ENCODE results near the gene NR5A2.

Gene NR5A2

DNA sequence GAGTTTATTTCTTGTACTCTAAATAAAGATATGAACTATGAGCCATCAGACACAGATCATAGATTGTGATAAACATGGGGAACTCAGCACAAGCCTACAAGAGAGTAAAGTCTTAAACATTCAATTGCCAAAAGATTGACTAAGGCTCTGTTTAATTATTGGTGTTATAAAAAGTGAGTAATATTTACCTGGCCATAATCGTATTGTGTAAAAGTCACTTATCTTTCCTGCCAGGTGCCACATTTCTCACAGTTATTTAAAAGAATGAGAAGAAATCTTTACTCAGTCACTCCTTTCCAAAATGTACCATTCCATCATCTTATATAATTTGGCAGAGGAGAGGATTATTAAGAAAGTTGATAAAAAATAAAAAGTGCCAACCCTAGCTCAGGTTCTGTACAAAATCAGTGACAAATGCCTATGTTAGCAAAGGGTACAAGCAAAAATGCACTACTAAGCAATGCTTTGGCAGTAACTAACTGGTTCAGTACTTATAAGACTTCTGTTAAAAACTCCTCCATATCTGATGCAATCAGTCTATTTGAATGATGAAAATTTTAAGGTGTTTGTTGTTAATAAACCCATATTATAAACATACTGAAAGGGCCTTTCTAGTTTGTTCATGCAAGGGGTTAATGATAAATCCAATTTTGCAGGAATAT lies 5.8 kb upstream of the NR5A2 start:
- no peak overlapping the region for H3K9ac ChIP-seq
- H3K9me3 ChIP-seq, result no peaks in the 10 kb centered on the region
- H3K4me1 ChIP-seq, result no peaks in the 10 kb centered on the region
- H3K27me3 ChIP-seq, result no peaks in the 10 kb centered on the region
- no peak overlapping the region for H3K27ac ChIP-seq
- no peaks in the 10 kb centered on the region for H3K36me3 ChIP-seq
- H3K4me3 ChIP-seq, result no peak overlapping the region
- H4K20me1 ChIP-seq, result no peaks in the 10 kb centered on the region
- no peak overlapping the region for H3K4me2 ChIP-seq
- no peak for TF ChIP-seq Cebpa-rat (IDR thresholded peaks at IDR 0.05)

DNA sequence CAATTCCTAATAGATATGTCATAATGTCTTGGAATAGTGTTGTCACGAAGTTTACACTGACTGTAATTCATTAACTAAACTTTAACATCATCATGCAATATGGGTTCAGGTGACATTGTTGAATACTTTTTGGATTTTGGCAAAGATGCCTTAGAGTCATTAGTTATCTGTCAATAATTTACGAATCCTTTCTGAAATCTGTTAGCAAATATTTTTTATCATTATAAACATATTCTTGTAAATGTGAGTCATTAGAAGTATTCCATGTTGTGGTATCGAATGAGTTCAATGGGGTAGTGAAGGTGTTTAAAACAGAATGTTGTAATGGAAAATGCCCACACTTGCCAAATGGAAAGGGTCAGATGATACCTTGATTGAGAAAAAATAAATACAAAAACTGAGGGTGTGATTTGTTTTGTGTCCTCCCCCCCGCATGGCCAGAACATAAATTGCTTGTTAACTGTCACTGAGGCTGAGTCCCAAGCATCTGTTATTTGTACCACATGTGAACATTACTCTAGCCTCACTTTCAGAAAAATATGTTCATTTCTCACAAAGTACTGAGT lies 5.2 kb upstream of the NR5A2 start:
- H3K4me3 ChIP-seq, result no peak overlapping the region
- H3K27me3 ChIP-seq, result no peaks in the 10 kb centered on the region
- H3K4me2 ChIP-seq, result no peak overlapping the region
- H3K9ac ChIP-seq, result no peak overlapping the region
- H3K36me3 ChIP-seq, result no peaks in the 10 kb centered on the region
- H4K20me1 ChIP-seq, result no peaks in the 10 kb centered on the region
- H3K27ac ChIP-seq, result no peak overlapping the region
- TF ChIP-seq Cebpa-rat (IDR thresholded peaks at IDR 0.05), result no peak
- H3K4me1 ChIP-seq, result no peaks in the 10 kb centered on the region
- H3K9me3 ChIP-seq, result no peaks in the 10 kb centered on the region

DNA sequence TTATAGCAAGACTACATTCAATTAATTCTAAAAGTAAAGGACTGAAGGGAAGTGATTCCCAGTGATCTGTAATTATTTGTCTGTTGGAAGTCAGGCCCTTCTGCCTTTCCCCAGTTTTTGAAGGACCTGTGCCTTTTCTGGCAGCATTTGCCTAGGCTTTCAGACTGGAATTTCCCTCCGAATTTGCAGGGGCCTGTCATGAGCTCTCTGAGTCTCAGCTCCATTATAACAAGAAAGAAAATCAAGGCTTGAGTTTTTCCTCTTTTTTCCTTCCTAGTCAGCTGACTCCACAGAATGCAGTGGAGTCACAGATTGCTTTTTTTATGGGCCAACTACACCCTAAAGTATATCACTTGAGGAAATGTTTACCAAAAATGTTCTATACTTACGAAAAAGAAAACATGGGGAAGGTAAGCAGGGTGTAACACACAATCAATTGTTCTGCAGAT lies 1.1 kb downstream of the NR5A2 start:
- TF ChIP-seq Cebpa-rat (IDR thresholded peaks at IDR 0.05), result no peak
- Histone ChIP-seq H3K36me3 (no peaks in the 10 kb centered on the region), H4K20me1 (no peaks in the 10 kb centered on the region), H3K4me2 (peak overlapping the region; percentile 73), H3K27ac (no peak overlapping the region), H3K9ac (no peak overlapping the region), H3K9me3 (no peaks in the 10 kb centered on the region), H3K4me3 (peak overlapping the region; percentile 62), H3K4me1 (no peaks in the 10 kb centered on the region), H3K27me3 (peaks cover 29% of the 10 kb centered on the region)

DNA sequence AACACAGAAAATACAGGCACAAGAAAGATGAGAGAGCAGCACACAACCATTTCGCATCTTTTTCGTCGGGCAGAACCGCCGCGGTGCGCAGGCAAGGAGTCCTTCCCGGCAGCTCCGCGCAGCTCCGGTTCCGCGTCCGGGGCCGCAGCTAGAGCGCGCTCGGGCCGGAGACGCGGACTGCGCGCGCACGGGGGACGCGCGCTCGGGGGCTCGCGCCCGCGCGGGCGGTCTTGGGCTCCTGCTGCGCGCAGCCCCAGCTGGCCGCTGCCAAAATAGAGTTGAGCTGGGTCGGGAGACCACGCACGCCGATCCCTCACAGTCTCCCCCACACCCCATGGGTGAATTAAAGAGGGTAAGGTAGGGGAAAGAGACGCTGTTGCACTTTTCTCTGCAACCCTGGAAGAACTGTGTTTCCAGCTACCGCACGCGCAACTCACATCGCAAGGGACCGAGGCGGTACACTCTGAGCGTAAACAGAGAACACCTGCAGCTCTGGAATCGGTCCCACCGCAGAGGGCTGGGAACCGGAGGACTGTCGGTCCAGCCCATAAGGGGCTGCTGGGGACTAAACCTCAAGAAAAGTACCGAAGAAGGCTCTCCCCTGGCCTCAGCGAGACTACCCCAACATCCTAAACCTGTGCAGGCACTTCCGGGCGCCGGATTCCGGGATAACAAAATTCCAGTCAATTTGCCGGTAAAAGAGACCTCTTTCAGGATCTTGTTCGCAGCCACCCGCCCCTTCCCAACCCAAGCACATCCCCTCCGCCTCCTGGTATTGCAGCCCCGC lies 1.7 kb downstream of the NR5A2 start:
- Histone ChIP-seq H3K27me3 (peaks cover 36% of the 10 kb centered on the region), H3K4me1 (no peaks in the 10 kb centered on the region), H3K9me3 (no peaks in the 10 kb centered on the region), H3K4me2 (peak overlapping the region; percentile 73), H3K4me3 (peak overlapping the region; percentile 62), H4K20me1 (no peaks in the 10 kb centered on the region), H3K27ac (no peak overlapping the region), H3K36me3 (no peaks in the 10 kb centered on the region), H3K9ac (no peak overlapping the region)
- no peak for TF ChIP-seq Cebpa-rat (IDR thresholded peaks at IDR 0.05)

DNA sequence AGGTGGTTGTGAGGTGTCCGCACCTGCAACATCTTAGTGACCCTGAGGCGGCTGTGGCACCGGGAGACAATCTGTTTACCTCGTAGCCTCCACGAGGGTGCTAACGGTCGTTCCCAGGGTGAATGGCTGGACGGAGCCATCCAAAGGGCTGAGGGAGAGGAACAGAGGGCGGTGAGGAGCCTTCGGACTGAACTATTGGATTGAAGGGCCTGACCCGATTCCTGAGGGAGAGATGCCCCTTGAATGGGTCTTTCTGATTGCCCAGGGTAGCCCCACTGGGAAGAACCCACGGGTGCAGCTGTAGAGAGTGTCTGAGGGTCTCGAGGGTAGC lies 2.3 kb downstream of the NR5A2 start:
- no peaks in the 10 kb centered on the region for H4K20me1 ChIP-seq
- no peak overlapping the region for H3K27ac ChIP-seq
- peaks cover 2% of the 10 kb centered on the region for H3K9me3 ChIP-seq
- H3K36me3 ChIP-seq, result no peaks in the 10 kb centered on the region
- peaks cover 40% of the 10 kb centered on the region for H3K27me3 ChIP-seq
- no peak overlapping the region for H3K4me3 ChIP-seq
- no peak overlapping the region for H3K4me2 ChIP-seq
- no peaks in the 10 kb centered on the region for H3K4me1 ChIP-seq
- no peak for TF ChIP-seq Cebpa-rat (IDR thresholded peaks at IDR 0.05)
- H3K9ac ChIP-seq, result no peak overlapping the region

DNA sequence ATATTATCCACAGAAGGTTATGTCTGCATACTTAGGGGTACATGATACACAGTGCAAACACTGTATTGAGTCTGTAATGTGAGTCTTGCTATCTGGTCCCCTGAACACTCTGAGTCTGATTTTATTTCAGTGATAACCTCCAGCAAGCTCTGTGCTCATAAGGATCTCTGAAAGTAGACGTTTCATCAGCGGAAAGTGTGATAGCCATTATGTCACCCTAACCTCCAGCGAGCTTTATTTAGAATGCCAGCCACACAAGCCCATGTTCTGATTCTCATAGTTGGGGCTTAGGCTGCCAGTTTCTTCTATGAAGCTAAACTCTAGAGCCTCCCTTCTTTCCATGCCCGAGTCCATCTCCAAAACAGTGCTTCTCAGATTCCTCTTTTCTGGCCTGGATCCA lies 3.3 kb downstream of the NR5A2 start:
- TF ChIP-seq Cebpa-rat (IDR thresholded peaks at IDR 0.05), result no peak
- Histone ChIP-seq H3K9me3 (peaks cover 12% of the 10 kb centered on the region), H3K27ac (no peak overlapping the region), H3K4me3 (no peak overlapping the region), H3K9ac (no peak overlapping the region), H3K4me2 (no peak overlapping the region), H3K4me1 (no peaks in the 10 kb centered on the region), H4K20me1 (no peaks in the 10 kb centered on the region), H3K36me3 (no peaks in the 10 kb centered on the region), H3K27me3 (peaks cover 50% of the 10 kb centered on the region)

DNA sequence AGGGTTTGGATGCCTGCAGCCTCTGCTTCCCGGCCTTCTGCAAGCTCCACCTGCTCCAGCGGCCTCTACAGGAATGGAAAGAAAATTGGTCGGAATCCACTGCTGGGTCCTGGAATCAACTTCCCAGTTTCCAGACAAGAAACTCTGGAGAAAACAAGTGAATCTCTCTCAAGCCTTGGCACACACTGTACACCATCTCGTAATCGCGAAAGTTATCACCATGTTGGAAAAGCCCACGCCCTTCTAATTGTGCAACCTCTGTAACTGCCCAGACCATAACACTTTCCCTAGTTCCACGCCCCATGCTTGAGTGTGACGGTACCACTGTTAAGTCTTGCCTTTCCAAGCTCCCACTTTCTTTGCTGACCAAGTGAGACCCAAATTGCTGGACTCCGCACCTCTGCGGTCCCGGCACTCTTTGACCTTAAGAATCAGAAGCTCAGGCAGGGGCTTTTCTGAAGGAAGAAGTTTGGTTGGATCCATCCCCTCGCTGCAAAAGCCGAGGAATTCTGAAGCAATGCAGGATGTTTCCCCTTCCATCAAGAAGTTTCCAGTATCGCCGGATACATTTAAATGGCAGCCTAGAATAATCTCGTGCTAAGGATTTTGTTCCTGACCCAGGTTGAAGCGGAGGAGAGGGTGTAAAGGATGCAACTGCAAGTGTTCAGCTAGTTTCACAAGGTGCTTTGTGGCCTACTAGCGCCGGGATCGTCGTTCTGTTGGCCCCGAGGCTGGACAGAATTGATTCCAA lies 6.2 kb downstream of the NR5A2 start:
- peaks cover 76% of the 10 kb centered on the region for H3K27me3 ChIP-seq
- H4K20me1 ChIP-seq, result peaks cover under 1% of the 10 kb centered on the region; the same call in 1 of the 2 replicates
- no peak overlapping the region for H3K4me3 ChIP-seq
- H3K9ac ChIP-seq, result no peak overlapping the region
- H3K9me3 ChIP-seq, result peaks cover 26% of the 10 kb centered on the region
- H3K4me2 ChIP-seq, result no peak overlapping the region
- TF ChIP-seq Cebpa-rat (IDR thresholded peaks at IDR 0.05), result no peak
- no peak overlapping the region for H3K27ac ChIP-seq
- H3K4me1 ChIP-seq, result no peaks in the 10 kb centered on the region
- H3K36me3 ChIP-seq, result no peaks in the 10 kb centered on the region

DNA sequence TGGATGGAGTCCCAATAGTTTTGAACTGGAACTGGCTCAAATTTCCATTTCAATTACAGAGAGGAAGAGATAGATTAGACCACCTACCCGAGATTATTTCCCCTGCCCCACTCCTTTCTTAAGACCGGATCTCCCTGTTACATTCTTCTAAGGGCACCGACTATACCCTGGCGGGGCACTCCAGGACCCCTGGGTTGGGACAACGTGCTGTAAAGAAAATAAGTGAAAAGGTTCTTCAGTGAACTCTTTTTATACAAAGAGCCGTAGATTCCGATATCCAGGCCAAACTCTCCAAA lies 6.7 kb downstream of the NR5A2 start:
- Histone ChIP-seq H3K9me3 (peaks cover 26% of the 10 kb centered on the region), H3K4me2 (no peak overlapping the region), H4K20me1 (peaks cover 5% of the 10 kb centered on the region; the same call in 1 of the 2 replicates), H3K9ac (no peak overlapping the region), H3K36me3 (no peaks in the 10 kb centered on the region), H3K27me3 (peaks cover 76% of the 10 kb centered on the region), H3K27ac (no peak overlapping the region), H3K4me1 (no peaks in the 10 kb centered on the region), H3K4me3 (no peak overlapping the region)
- TF ChIP-seq Cebpa-rat (IDR thresholded peaks at IDR 0.05), result no peak

DNA sequence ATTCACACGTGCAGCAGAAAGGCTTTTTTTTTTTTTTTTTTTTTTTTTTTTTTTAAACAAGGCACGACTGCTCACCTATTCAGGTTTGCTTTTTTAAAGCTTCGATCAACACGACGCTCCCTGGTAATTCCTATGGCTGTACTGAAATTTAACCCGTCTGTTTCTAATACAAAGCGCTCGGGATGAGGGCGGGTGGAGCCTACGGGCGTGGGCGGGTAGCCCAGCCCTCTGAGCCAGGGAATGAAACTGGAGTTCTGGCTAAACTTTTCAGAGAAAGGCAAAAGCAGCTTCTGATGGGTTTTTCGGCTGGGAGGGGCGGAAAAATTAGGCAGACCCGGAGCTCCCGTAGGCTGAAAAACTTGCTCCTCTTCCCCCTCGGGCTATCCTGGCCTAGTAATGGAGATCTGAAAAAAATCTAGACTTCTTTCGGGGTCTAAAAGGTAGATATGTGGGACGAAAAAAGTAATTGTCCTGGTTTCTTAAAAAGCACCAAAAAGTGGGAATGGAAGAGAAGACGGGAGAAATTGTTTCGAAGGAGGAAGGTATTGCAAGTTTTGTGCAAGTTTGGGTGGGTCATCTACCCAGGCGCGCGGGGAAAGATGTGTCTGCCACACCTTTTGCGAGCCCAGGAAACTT lies 7.4 kb downstream of the NR5A2 start:
- Histone ChIP-seq H3K27ac (no peak overlapping the region), H3K4me1 (peaks cover 4% of the 10 kb centered on the region), H3K4me3 (no peak overlapping the region), H4K20me1 (peaks cover 11% of the 10 kb centered on the region), H3K4me2 (no peak overlapping the region), H3K27me3 (peaks cover 76% of the 10 kb centered on the region), H3K36me3 (no peaks in the 10 kb centered on the region), H3K9me3 (peaks cover 26% of the 10 kb centered on the region), H3K9ac (no peak overlapping the region)
- TF ChIP-seq Cebpa-rat (IDR thresholded peaks at IDR 0.05), result no peak

All from BLaER1 (cell line).